Suppressor macrophage treated with lipopolysaccharide for 4 hours (primary cell): Measurements from ENCODE around the gene PKNOX2.
A peak's percentile ranks its signal among the peaks of the same experiment; 100 is the strongest.

ENCODE experiments used
- DNase-seq: peaks from one replicate; pipeline ENCODE4 v3.0.0-alpha.2; 2020

Gene PKNOX2, protein sequence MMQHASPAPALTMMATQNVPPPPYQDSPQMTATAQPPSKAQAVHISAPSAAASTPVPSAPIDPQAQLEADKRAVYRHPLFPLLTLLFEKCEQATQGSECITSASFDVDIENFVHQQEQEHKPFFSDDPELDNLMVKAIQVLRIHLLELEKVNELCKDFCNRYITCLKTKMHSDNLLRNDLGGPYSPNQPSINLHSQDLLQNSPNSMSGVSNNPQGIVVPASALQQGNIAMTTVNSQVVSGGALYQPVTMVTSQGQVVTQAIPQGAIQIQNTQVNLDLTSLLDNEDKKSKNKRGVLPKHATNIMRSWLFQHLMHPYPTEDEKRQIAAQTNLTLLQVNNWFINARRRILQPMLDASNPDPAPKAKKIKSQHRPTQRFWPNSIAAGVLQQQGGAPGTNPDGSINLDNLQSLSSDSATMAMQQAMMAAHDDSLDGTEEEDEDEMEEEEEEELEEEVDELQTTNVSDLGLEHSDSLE

GRCh38 chr11:125164422-125165110 is at the start of gene PKNOX2:
Gene PKNOX2 (plus strand): TSS chr11:125164751. CDS start chr11:125351306, 186,555 bp downstream.
- DNase-seq, result peak; percentile 61

GRCh38 chr11:125117429-125117828 is 47.1 kb upstream of the PKNOX2 start:
- no peak for DNase-seq

- DNase-seq, result no peak
Observed at GRCh38 chr11:125123194-125123946, 41.2 kb upstream of the PKNOX2 start.

- peak; percentile 55 for DNase-seq
Observed at GRCh38 chr11:125123947-125124617, 40.5 kb upstream of the PKNOX2 start.

DNA sequence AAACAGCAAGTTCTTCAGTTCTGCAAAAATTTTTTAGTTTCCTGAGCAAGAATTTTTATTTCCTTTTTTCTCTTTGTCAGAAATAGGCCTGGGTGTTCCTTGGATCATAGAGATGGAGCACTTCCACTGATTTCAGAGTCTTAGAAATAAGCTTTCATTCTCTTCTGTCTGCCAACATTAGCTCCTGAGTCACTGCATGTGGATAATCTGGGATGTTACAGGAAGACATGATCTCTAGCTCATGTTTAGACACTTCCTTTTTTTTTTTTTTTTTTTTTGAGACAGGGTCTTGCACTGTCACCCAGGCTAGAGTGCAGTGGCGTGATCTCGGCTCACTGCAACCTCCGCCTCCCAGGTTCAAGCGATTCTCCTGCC is 39.9 kb upstream of the PKNOX2 start:
- DNase-seq, result peak; percentile 61

DNA sequence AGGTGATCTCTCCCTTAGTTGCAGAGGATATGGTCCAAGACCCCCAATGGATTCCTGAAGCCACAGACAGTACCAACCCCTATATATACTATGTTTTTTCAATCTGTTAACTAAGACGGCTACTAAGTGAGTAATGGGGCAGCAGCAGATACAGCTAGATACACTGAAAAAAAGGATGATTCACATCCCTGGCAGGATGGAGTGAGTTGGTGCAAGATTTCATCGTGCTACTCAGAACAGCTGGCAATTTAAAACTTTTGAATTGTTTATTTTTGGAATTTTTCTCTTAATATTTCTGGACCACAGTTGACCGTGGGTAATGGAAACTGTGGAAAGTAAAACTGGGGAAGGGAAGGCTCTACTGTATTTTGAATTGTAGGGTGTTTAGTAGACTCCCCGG is 36.1 kb upstream of the PKNOX2 start:
- no peak for DNase-seq

DNA sequence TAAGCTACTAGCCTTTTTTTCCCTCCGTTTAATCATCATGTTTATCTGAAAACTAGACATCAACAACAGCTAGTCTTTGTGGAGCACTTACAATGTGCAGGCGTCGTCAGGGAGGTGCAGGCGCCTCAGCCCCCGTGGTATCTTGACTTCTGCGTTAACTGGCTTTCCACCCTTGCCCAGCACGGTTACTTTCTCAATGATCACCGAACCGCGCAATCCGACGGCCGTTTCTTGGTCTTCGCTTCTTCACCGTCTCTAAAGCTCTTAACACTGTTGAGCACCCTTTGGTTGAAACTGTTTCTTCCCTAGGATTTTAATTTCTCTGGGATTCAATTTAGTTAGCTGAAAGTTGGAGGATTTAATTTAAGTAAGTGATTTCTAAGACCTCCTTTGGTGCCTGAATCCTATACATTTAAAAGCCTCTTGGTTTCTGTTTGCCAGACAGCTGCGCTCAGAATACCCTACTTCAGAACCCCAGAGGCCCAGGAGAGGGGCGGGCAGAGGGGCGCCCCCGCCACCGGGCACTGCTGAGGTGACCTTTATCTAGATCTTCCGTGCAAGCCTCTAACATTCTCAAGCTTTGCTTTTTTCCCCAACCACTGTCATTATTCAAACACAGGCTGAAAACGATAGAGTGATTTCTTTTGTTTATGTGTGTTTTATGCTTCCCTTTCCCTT is 35.1 kb upstream of the PKNOX2 start:
- no peak for DNase-seq

- no peak for DNase-seq
Observed at GRCh38 chr11:125132071-125132470, 32.5 kb upstream of the PKNOX2 start.

- DNase-seq, result no peak
Observed at GRCh38 chr11:125132596-125132995, 32.0 kb upstream of the PKNOX2 start.

DNA sequence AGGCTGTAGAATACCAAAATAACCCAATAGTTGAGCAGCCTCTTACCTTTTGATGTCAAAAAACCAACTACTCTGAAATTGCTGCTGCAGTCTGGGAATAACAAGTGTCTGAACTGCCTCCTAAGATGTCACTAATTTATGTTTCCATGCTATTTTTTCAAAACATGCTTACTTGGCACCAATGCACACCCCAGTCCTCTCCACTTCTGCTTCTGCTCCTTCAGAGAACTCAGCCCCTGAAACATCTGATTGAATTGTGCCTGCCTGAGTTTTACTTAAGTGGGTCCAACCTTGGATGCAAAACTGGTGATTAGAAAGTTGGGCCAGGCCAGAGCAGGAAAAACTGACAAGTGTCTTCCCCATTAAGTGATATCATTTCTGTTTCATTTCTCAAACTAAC is 28.6 kb upstream of the PKNOX2 start:
- DNase-seq, result no peak

DNA sequence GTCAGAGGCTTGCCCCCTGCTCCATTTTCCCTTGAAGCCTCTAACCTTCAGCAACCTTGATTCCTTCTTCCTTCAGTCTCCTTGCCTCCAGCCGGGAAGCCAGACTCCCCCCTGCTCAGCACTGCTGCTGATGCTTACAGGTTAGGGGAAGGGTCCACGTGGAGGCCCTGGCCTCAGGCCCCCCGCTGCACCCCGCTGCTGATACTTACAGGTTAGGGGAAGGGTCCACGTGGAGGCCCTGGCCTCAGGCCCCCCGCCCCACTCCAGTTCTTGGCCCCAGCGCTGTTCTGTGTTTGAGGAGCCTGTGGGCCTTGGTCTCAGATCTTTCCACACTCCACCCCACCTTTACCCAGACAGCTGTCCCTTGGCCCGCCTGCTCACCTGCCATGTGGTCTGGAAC is 25.6 kb upstream of the PKNOX2 start:
- DNase-seq, result no peak

- DNase-seq, result no peak
Observed at GRCh38 chr11:125139778-125140177, 24.8 kb upstream of the PKNOX2 start.

GRCh38 chr11:125140233-125140632 is 24.3 kb upstream of the PKNOX2 start:
- DNase-seq, result no peak

- no peak for DNase-seq
Observed at GRCh38 chr11:125141178-125141577, 23.4 kb upstream of the PKNOX2 start.

DNA sequence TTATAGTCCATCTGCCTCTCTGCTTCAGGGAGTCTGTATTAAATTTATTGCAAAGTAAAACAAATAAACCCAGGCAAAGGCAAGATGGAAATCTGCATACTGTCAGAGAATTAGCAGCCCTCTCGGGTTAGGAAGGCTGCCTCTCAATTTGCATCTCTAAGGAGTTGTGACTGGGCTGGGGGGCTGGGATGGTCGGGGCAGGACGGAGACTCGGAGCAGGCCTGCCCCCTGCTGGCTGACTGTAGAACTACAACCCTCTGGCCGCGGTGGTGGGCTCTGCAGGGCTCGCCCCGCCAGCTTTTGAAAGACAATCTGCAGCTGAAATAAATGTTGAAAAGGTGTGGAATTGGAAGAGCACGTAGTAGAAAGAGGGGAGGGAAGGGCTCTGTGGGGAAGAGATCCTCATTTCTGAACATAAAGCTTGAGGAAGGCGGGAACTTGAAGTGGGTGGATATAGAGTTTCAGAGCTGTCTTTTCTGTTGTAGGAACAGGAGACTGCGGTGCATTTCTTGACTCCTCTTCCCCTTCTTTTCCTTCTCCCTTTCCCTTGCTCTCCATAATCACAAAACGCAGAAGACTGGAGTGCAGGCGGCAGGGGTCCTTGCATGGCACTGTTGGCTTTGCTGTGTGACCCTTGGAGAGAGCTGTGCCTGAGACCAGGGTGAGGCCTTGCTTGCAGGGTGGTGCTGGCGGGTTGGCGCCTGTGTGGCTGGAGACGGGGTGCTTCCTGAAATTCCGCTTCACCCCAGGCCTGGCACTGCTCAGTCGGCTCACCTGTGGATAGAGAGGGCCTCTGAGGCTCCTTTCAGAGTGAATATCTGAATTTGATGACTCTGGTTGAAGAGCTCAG is 22.6 kb upstream of the PKNOX2 start:
- DNase-seq, result peak; percentile 49

DNA sequence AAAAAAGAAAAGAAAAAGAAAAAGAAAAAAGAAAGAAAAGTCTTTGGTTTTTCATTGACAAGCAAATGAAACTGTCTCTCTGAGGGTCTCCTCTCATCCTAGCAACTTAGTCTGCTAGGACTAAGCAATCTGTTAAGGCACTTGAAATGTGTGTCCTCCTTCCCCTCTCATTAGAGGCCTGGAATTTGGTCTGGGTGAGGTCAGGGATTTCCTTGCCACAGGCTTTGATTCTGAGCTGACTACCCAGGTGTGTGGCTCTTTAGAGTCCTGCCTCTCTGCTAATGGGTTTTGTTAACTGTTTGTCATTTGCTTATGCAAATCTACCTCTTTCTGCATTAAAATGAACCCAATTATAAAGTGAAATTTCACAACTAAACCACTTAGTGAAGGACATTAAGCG is 18.3 kb upstream of the PKNOX2 start:
- DNase-seq, result no peak

DNA sequence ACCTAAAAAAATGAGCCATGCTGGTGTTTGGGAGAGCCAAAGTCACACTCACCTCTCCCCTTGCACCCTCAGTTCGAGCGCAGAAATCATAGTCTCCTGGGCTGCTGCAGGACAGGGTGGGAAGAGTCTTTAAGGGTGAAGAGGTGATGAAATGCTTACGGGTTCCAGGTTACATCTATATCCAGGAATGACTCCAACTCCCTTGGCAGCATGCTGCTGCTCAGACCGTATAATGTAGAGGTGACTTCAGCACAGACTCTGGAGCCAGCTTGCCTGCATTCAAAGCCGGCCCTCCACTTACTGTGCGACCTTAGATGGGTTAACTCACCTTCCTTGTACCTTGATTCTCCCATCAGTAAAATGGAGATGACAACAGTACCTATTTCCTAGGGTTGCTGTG is 17.3 kb upstream of the PKNOX2 start:
- no peak for DNase-seq

DNA sequence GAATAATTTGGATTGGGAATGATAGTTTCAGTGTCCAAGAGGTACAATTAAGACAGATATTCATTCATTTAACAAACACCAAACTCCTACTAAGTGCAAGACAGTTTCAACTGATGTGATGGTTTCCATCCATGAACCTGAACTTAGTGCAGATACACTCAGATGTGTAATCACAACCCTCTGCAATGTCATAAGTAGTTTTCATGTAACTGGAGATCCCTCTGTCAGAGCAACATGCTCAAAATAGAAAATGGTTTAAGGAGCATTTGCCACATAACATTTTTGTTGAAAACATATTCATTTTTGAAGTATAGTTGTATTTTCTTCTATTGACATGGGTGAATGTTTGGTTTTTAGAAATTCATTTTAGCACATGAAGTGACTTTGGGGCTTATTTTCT is 16.5 kb upstream of the PKNOX2 start:
- no peak for DNase-seq

DNA sequence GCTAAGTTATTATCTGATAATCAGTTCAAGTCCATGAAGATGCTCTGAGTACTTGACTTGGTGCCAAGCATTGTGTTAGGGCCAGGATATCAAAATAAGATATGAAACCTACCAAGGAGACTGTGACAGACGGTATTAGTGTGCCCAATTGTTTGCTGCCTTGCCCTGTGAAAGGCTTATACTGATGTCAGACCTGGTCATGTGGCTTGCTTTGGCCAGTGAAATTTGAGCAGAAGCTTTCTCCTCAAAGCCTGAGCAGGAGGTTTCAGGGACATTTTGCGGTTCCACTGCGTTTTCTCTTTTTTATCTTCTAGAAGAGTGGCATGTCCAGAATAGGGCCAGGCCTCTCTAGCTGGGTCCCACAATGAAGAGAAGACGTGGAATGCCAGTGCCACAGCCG is 15.8 kb upstream of the PKNOX2 start:
- DNase-seq, result no peak

DNA sequence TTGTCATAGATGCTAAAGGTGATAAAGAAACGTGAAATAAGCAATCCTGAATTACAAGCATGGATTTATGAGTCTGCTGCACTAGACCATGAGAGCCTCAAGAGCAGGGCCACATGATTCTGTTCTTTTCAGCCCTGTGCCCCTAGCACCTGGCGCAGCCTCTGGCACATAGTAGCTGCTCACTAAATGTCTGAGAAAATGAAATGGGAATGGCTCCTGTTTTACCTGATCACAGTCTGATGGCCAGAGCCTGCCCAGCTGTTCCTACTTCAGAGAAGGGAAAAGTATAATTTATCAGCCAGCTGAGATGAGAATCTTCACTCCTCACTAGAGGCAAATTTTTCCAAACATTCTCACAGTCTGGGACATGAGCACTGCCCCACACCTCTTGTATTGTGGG is 10.7 kb upstream of the PKNOX2 start:
- no peak for DNase-seq

GRCh38 chr11:125154378-125155099 is 10.0 kb upstream of the PKNOX2 start:
- DNase-seq, result no peak
